WTC11 (cell line): ENCODE results near the gene ANO2.

Experiments used
- ATF6 ChIP-seq: sonication (generic); formaldehyde crosslinking; IDR thresholded peaks from 2 replicates; pipeline ENCODE4 v1.8.1; 2023; ENCODE audit warnings: mild to moderate bottlenecking, missing genetic modification reagents
- ESRRA ChIP-seq: sonication (generic); formaldehyde crosslinking; IDR thresholded peaks from 2 replicates; pipeline ENCODE4 v1.8.1; 2022; ENCODE audit warnings: mild to moderate bottlenecking, missing genetic modification reagents, borderline replicate concordance
- JUN ChIP-seq: sonication (generic); formaldehyde crosslinking; IDR thresholded peaks from 2 replicates; pipeline ENCODE4 v1.8.0; 2023; ENCODE audit warnings: mild to moderate bottlenecking, missing genetic modification reagents
- MAX ChIP-seq: sonication (generic); formaldehyde crosslinking; IDR thresholded peaks from 2 replicates; pipeline ENCODE4 v1.8.0; 2022; ENCODE audit warnings: mild to moderate bottlenecking, missing genetic modification reagents
- MYBL2 ChIP-seq: sonication (generic); formaldehyde crosslinking; IDR thresholded peaks from 2 replicates; pipeline ENCODE4 v1.8.1; 2023; ENCODE audit warnings: mild to moderate bottlenecking, moderate library complexity, missing genetic modification reagents
- NR1H2 ChIP-seq: sonication (generic); formaldehyde crosslinking; IDR thresholded peaks from 2 replicates; pipeline ENCODE4 v1.9.0; 2021; ENCODE audit warnings: mild to moderate bottlenecking, moderate library complexity, missing genetic modification reagents
- TCF7 ChIP-seq: sonication (generic); formaldehyde crosslinking; IDR thresholded peaks from 2 replicates; pipeline ENCODE4 v1.8.0; 2022; ENCODE audit warnings: mild to moderate bottlenecking, low read depth, missing genetic modification reagents, moderate library complexity
- USF1 ChIP-seq: sonication (generic); formaldehyde crosslinking; IDR thresholded peaks from 2 replicates; pipeline ENCODE4 v1.8.0; 2022; ENCODE audit warnings: mild to moderate bottlenecking, missing genetic modification reagents
- ZBTB21 ChIP-seq: sonication (generic); formaldehyde crosslinking; IDR thresholded peaks from 2 replicates; pipeline ENCODE4 v1.8.1; 2023; ENCODE audit warnings: mild to moderate bottlenecking, missing genetic modification reagents, borderline replicate concordance
- ZNF671 ChIP-seq: fragments of 250-450 bp; sonication (Bioruptor Pico); IDR thresholded peaks from 2 replicates; pipeline ENCODE4 v1.8.0; 2021; ENCODE audit warnings: mild to moderate bottlenecking
- TF ChIP-seq, protein P1 (sequence below): fragments of 200-600 bp; IDR thresholded peaks from 2 replicates; pipeline ENCODE4 v1.8.0; 2022; ENCODE audit warnings: antibody characterized with exemption
- TF ChIP-seq, protein P2 (sequence below): sonication (generic); formaldehyde crosslinking; conservative IDR thresholded peaks from 2 replicates; pipeline ENCODE4 v1.8.1; 2022; ENCODE audit warnings: mild to moderate bottlenecking, missing genetic modification reagents
- TF ChIP-seq, protein P3 (sequence below): sonication (generic); formaldehyde crosslinking; IDR thresholded peaks from 2 replicates; pipeline ENCODE4 v1.8.1; 2023; ENCODE audit warnings: mild to moderate bottlenecking, missing genetic modification reagents, moderate library complexity

GRCh38 chr12:5593998-5594397, 351.1 kb downstream of the ANO2 start:
- TF ChIP-seq USF1 (CRISPR knock-in tag) (no peak), NR1H2 (CRISPR knock-in tag) (no peak), ZBTB21 (CRISPR knock-in tag) (no peak), TCF7 (CRISPR knock-in tag) (no peak), MAX (CRISPR knock-in tag) (no peak), ESRRA (no peak), ATF6 (CRISPR knock-in tag) (no peak), JUN (CRISPR knock-in tag) (no peak), MYBL2 (CRISPR knock-in tag) (no peak), ZNF671 (no peak)
- TF ChIP-seq, protein P1, sequence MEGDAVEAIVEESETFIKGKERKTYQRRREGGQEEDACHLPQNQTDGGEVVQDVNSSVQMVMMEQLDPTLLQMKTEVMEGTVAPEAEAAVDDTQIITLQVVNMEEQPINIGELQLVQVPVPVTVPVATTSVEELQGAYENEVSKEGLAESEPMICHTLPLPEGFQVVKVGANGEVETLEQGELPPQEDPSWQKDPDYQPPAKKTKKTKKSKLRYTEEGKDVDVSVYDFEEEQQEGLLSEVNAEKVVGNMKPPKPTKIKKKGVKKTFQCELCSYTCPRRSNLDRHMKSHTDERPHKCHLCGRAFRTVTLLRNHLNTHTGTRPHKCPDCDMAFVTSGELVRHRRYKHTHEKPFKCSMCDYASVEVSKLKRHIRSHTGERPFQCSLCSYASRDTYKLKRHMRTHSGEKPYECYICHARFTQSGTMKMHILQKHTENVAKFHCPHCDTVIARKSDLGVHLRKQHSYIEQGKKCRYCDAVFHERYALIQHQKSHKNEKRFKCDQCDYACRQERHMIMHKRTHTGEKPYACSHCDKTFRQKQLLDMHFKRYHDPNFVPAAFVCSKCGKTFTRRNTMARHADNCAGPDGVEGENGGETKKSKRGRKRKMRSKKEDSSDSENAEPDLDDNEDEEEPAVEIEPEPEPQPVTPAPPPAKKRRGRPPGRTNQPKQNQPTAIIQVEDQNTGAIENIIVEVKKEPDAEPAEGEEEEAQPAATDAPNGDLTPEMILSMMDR: no peak
- TF ChIP-seq, protein P2, sequence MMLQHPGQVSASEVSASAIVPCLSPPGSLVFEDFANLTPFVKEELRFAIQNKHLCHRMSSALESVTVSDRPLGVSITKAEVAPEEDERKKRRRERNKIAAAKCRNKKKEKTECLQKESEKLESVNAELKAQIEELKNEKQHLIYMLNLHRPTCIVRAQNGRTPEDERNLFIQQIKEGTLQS (CRISPR knock-in tag): no peak
- TF ChIP-seq, protein P3, sequence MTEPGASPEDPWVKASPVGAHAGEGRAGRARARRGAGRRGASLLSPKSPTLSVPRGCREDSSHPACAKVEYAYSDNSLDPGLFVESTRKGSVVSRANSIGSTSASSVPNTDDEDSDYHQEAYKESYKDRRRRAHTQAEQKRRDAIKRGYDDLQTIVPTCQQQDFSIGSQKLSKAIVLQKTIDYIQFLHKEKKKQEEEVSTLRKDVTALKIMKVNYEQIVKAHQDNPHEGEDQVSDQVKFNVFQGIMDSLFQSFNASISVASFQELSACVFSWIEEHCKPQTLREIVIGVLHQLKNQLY (CRISPR knock-in tag): no peak
